ENCODE results near the gene RGS2. TPM values are rescaled to one million over a fixed set of nuclear protein-coding genes. Genes with fewer than 3 reads are reported as not detected.

Gene RGS2
- total and polyA plus RNA-seq, 2 of the 4 experiments (the other 2 are of a cell fraction): 13.5 to 19.7 TPM

- H4K8ac ChIP-seq (ENCODE audit: low read depth in 2 of 2, low read length in 2 of 2): no peak overlapping the region
- H3K79me1 ChIP-seq (ENCODE audit: low read depth in 1 of 2, low read length in 2 of 2): no peaks in the 10 kb centered on the region
- intact Hi-C loops (cut with micrococcal nuclease) (no loop called here), in situ Hi-C loops (cut with MboI; ENCODE audit: low sequenced_read_pairs) (no loop called here), dilution Hi-C loops (cut with HindIII; ENCODE audit: low sequenced_read_pairs, unreplicated experiment) (no loop called here)
- TF ChIP-seq USF2 (IDR thresholded peaks at IDR 0.05; ENCODE audit: low read depth, low read length): no peak
- no peak for TF ChIP-seq MAZ (IDR thresholded peaks at IDR 0.05; ENCODE audit: borderline replicate concordance, low read depth, low read length)
- no peak for TF ChIP-seq ELK1 (IDR thresholded peaks at IDR 0.05; ENCODE audit: borderline replicate concordance, low read depth, low read length)
- no peak for TF ChIP-seq RCOR1 (IDR thresholded peaks at IDR 0.05; ENCODE audit: insufficient replicate concordance, low read length)
- TF ChIP-seq BHLHE40 (IDR thresholded peaks at IDR 0.05; ENCODE audit: low read depth, low read length): no peak
- no peak for TF ChIP-seq MAFK (IDR thresholded peaks at IDR 0.05; ENCODE audit: low read depth, low read length)
- no peak for TF ChIP-seq POLR2A (IDR thresholded peaks at IDR 0.05; ENCODE audit: low read depth, low read length)
- TF ChIP-seq CTCF (conservative IDR thresholded peaks at IDR 0.05; ENCODE audit: low read depth, low read length): no peak
- no peak for TF ChIP-seq RAD21 (IDR thresholded peaks at IDR 0.05; ENCODE audit: low read length)
- no peak for TF ChIP-seq NFE2L2 (IDR thresholded peaks at IDR 0.05; ENCODE audit: low read depth, low read length)
- no peak for TF ChIP-seq CHD1 (IDR thresholded peaks at IDR 0.05; ENCODE audit: low read depth, low read length)
- no peak for TF ChIP-seq MXI1 (IDR thresholded peaks at IDR 0.05; ENCODE audit: borderline replicate concordance, low read depth, low read length)
- no peak for TF ChIP-seq RFX5 (IDR thresholded peaks at IDR 0.05; ENCODE audit: low read depth, low read length)
- TF ChIP-seq CEBPB (IDR thresholded peaks at IDR 0.05; ENCODE audit: low read depth, low read length): no peak
- TF ChIP-seq SMC3 (IDR thresholded peaks at IDR 0.05; ENCODE audit: low read depth, low read length): no peak
- no peak for TF ChIP-seq FOS (IDR thresholded peaks at IDR 0.05; ENCODE audit: low read depth, low read length)
- POLR2A ChIA-PET (ENCODE audit: unreplicated experiment): no interaction called here
- H3K36me3 ChIP-seq (ENCODE audit: control insufficient read depth, insufficient read depth, low read length): no peaks in the 10 kb centered on the region
- H3K4me2 ChIP-seq (ENCODE audit: low read depth, low read length): no peak overlapping the region
- H4K91ac ChIP-seq (ENCODE audit: insufficient read depth, low read depth, low read length): no peak overlapping the region
- DNase-seq (no peak), ATAC-seq (ENCODE audit: low read depth) (no peak)
- no peaks in the 10 kb centered on the region for H3K9me1 ChIP-seq (ENCODE audit: insufficient read depth, low read length)
- no peak overlapping the region for H3K4ac ChIP-seq (ENCODE audit: low read depth, low read length)
- no peak overlapping the region for H2AFZ ChIP-seq (replicated peaks; ENCODE audit: low read length, poor library complexity)
- CTCF ChIA-PET: no interaction called here
- H2BK20ac ChIP-seq (ENCODE audit: low read depth, low read length): no peak overlapping the region
- WGBS, 2 experiments (ENCODE audit: extremely low coverage in 2 of 2, insufficient read length in 1 of 2): no CpG with 5 or more reads among the region's 6 CpGs
- no TSS peak for BruUV-seq (replicated peaks)
- no peak overlapping the region for H2BK120ac ChIP-seq (ENCODE audit: low read depth, low read length)
- no peak overlapping the region for H3K18ac ChIP-seq (ENCODE audit: low read depth, low read length)
- no peak overlapping the region for H3K56ac ChIP-seq (ENCODE audit: extremely low read depth, insufficient read depth, low read length)
- H3K27ac ChIP-seq (ENCODE audit: insufficient read depth, low read length): no peak overlapping the region
- H3K4me1 ChIP-seq (ENCODE audit: control insufficient read depth, insufficient read depth, low read length): no peaks in the 10 kb centered on the region
- no peak overlapping the region for H3K23ac ChIP-seq (ENCODE audit: low read depth, low read length)
- H3K14ac ChIP-seq (replicated peaks; ENCODE audit: low read depth, low read length): no peak overlapping the region
- no peak overlapping the region for H2AK5ac ChIP-seq (ENCODE audit: low read depth, low read length)
- H3K9ac ChIP-seq (ENCODE audit: low read depth, low read length): no peak overlapping the region
- H4K5ac ChIP-seq (ENCODE audit: low read depth, low read length): no peak overlapping the region
- H2BK15ac ChIP-seq (ENCODE audit: low read depth, low read length): no peak overlapping the region
- H3K9me3 ChIP-seq (ENCODE audit: control insufficient read depth, insufficient read depth, low read length): no peaks in the 10 kb centered on the region
- H2BK5ac ChIP-seq (ENCODE audit: low read depth, low read length, poor library complexity, severe bottlenecking): no peak overlapping the region
- H4K20me1 ChIP-seq (ENCODE audit: insufficient read depth, low read length): no peaks in the 10 kb centered on the region
- H3K27me3 ChIP-seq (ENCODE audit: control insufficient read depth, insufficient read depth, low read length): no peaks in the 10 kb centered on the region
- H3K4me3 ChIP-seq (ENCODE audit: insufficient read depth, low read depth, low read length): no peak overlapping the region
- no peak overlapping the region for H2AK9ac ChIP-seq (replicated peaks; ENCODE audit: low read depth, low read length, poor library complexity)
These were observed 25.0 kb upstream of the RGS2 start for GRCh38 chr1:192783791-192784190.
